Cerebellar cortex (tissue), 1 donor: ENCODE data around the gene CCR6.
"Not testable (repeated sequence)": the region's sequence is repeated elsewhere in the genome, so short reads cannot be mapped to it uniquely, and the experiment has no call there.

Experiments used
- DNase-seq: peaks from one replicate; pipeline ENCODE4 v3.0.0-alpha.2; 2015; ENCODE audit warnings: low spot score

The CCR6 gene

DNA sequence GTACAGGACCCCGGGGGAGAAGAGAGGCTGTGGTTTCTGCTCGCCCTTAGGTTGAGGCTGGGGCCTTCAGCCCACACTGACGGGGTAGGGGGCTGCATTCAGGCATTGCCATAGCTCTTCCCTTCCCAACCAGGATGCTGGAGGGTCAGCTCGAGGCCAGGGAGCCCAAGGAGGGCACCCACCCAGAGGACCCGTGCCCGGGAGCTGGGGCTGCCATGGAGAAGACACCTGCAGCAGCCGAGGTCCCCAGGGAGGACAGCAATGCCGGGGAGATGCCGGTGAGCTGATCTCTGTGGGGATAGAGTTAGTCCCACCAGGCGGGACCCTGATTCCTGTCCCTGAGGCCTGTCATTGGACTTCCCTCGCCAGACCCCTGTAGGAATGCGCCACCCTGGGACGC is 49.1 kb downstream of the CCR6 start:
- DNase-seq = not testable (repeated sequence)

DNA sequence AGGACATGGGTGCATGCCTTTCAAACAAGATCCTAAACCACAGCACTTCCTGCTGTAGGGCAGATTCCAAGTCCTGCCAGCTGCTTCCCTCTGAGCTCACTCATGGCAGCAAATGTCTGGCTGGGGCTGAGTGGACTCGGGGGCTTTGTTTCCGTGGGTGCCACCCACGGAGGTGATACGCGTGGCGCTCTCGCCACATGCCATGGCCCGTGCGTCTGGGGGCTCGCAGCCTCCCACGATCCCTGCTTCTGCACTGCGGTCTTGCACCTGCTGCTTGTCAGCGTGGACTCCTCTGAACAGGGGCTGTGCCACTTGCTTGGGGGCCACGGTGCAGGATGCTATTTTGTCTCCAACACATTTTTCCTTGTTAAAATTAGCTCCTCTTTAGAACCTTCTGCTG is 54.4 kb downstream of the CCR6 start:
- DNase-seq = not testable (repeated sequence)

DNA sequence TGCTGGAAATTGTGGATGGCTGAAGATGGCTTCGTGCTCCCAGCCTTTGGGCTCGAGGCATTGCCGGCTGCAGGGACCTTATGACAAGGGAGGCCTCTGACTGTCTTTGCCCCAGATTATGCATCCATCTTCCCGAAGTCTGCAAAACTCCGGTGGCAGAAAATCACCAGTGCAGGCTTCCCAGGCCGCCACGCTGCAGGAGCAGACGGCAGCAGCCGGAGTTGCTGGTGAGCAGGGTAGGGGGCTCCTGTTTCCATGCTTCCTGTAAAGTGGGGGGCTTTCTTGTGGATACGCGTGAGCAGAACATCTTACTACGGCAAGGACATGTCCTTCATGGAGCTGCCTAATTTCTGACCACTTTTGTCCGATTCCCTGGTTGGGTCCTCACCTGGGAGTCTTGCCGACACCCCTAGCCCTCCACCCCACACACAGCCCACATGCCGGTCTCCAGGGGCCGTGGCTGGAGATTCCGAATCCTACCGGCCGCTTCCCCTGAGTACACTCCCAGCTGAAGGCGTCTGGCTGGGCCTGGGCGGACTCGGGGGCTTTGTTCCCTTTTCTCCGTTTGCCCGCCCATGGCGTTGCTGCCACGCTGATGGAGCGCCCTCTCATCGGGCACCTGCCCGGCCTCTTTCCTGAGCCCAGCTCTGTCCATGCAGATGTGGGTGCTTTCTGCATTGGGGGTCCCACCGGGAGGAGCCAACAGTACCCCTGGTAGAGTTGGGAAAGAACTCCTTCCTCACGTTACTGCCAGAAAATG is 56.2 kb downstream of the CCR6 start:
- DNase-seq = not testable (repeated sequence)

DNA sequence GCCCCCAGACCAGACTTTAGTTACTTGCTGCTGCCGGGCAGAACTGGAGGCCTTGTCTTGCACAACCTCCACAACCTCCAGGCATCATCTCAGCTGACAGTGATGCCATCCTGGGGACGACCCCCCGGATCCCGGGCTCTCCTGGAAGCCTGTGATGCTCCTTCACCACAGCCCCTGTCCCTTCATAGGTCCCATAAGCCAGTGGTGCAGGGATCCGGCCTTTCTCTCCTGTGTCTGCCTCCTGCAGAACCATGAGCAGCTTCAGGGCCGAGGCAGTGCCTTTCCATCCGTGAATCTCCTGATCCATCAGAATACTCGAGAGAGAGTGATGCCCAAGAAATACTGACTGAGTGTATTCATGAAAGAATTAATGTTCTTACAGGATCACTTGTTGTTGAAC is 57.2 kb downstream of the CCR6 start:
- not testable (repeated sequence) for DNase-seq

DNA sequence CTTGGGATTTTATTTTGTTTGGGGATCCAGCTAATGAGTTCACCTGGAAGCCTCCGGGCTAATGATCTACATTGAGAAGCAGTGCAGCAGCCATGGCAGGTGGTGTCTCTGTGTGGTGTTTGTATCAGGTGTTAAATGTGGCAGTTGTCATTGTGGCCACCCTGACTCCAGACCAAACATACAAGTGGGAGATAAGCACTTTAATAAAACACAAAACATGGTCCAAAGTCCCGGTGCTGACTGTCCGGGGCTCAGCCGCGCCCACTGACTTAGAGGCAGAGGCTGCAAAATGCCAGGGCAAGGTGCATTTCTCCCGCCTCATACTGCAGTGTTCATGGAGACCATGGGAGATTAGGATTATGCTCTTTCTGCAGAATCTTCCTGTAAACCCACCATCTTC is 58.5 kb downstream of the CCR6 start:
- not testable (repeated sequence) for DNase-seq

DNA sequence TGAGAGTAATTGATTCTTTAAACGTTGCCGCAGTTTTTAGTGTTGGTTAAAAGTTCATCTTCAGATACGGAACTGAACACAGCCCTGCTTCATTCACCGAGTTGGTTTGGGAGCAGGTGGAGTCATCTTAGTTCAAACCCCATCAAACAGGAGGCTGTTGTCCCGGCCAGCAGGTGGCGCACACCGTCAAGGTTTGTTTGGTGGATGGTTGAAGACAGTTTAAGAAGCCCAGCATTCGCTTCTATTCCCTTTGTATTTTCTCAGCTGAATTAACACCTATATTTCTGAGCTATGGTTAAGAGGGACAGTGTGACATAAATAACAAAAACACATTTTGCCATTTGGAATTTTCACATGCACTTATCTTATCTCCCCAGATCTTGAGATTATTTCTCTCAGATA is 60.0 kb downstream of the CCR6 start:
- not testable (repeated sequence) for DNase-seq

DNA sequence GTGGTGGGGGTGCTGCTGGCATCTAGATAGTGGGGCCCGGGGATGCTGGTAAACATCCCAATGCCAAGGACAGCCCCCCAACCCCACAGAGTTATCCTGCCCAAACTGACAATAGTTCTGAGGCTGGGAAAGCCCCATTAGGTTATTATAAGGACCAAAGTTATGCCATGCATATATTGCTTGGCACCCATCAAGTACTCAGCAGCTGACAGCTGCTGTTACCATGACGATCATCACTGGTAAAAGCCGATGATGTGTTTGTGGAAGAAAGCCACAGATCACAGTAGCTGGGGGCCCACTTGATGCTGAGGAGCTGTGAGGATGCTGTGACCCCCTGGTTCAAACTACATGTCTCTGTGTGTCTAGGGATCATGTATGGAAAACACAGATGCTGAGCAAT is 62.2 kb downstream of the CCR6 start:
- not testable (repeated sequence) for DNase-seq

DNA sequence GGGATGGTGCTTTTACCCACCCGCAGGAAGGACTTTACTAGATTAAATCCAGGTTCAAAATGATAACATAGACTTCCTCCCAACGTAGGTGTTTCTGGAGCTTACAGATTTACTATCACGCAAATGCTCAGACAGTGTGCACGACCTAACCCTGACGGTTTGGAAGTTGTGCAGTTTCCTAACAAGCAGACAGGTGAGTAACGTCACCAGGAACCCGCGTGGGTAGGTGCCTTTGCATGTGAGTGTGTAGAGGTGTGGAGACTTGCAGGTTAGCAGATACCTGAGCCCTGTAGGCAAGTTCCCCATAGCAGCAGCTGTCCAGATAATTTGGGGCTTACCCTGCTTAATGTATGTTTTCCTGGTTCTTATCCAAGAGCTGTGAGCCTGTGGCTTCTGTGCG is 64.4 kb downstream of the CCR6 start:
- DNase-seq = not testable (repeated sequence)
